Stomach (tissue), 9 donors: ENCODE measurements around the gene AGAP1. TPM values are rescaled to one million over a fixed set of nuclear protein-coding genes. Genes with fewer than 3 reads are reported as not detected.

Source experiments
- DNase-seq, 2 donors: peaks; one replicate each; pipeline versions ENCODE4 v3.0.0 to v3.0.0-alpha.2; 2013 to 2019
- H3K27ac ChIP-seq, 5 donors: fragments of 200-600 bp in 4 of 5; sonication (generic) in 4 of 5; one replicate each; pipeline ENCODE4 v1.5.1; 2013 to 2019; ENCODE audit warnings: mild to moderate bottlenecking in 1 of 5, moderate library complexity in 1 of 5
- H3K27me3 ChIP-seq, 3 donors: fragments of 200-600 bp; sonication (generic); one replicate each; pipeline ENCODE4 v1.5.1; 2017 to 2019; ENCODE audit warnings: mixed run types in 1 of 3
- H3K36me3 ChIP-seq, 4 donors: fragments of 200-600 bp; sonication (generic); 1 replicate in 3 of 4; 2 replicates in 1 of 4; pipeline ENCODE4 v1.5.1; 2016 to 2019
- H3K4me1 ChIP-seq, 4 donors: fragments of 200-600 bp; sonication (generic); one replicate each; pipeline ENCODE4 v1.5.1; 2016 to 2019
- H3K4me3 ChIP-seq, 4 donors: fragments of 200-600 bp; sonication (generic) in 3 of 4; one replicate each; pipeline ENCODE4 v1.5.1; 2016 to 2019; ENCODE audit warnings: mild to moderate bottlenecking in 1 of 4
- H3K9me3 ChIP-seq, 4 donors: fragments of 200-600 bp; sonication (generic); one replicate each; pipeline ENCODE4 v1.5.1; 2016 to 2019
- EP300 ChIP-seq: sonication (generic); formaldehyde crosslinking; IDR thresholded peaks from one replicate; pipeline ENCODE4 v1.6.1; 2017; ENCODE audit warnings: antibody characterized with exemption
- POLR2A ChIP-seq, 4 donors: fragments of 450-650 bp; IDR thresholded peaks; one replicate each; pipeline ENCODE4 v1.6.1; 2016; ENCODE audit warnings: antibody characterized with exemption in 4 of 4, control low read depth in 2 of 4, mild to moderate bottlenecking in 1 of 4, moderate library complexity in 1 of 4
- POLR2AphosphoS5 ChIP-seq, 3 donors: sonication (generic); formaldehyde crosslinking; IDR thresholded peaks; one replicate each; pipeline ENCODE4 v1.6.1; 2016; ENCODE audit warnings: antibody characterized with exemption in 3 of 3
- WGBS, 5 donors: extraction: QIAGEN DNeasy Blood & Tissue Kit in 3 of 5; methylation state at CpG; one replicate each; pipeline versions ENCODE4 v1.1.5 to v1.1.7; 2013 to 2018; 5-methylcytosine and 5-hydroxymethylcytosine counted together
- intact Hi-C: fragments of 100-400 bp; cut with DNase I; formaldehyde crosslinking; loops from one replicate; pipeline ENCODE4 v1.15.1; 2023; ENCODE audit warnings: low total_unique reads
- polyA plus RNA-seq, 3 donors: library from polyadenylated mRNA; stranded (reverse); fragments of 200-250 nt; gene quantifications; one replicate each; pipeline ENCODE4 v1.2.3, GENCODE V29; 2013
- total RNA-seq, 5 donors: library from RNA; depleted of rRNA; stranded (reverse); fragments of >200 nt; gene quantifications; one replicate each; pipeline versions ENCODE4 v1.1.0 to v1.2.3, GENCODE V29; 2014 to 2016
- TF ChIP-seq, protein P1 (sequence below), 7 experiments: fragments of 450-650 bp in 4 of 7; fragments of 200-600 bp in 3 of 7; sonication (generic) in 3 of 7; IDR thresholded peaks; one replicate each; pipeline ENCODE4 v1.5.1; 2016 to 2019; ENCODE audit warnings: antibody characterized with exemption in 7 of 7, control low read depth in 2 of 7, mild to moderate bottlenecking in 1 of 7
- donor health status: healthy with polysubstance abuse.
- donor health status: Bipolar disorder and iron deficiency.
- donor health status: healthy.

The AGAP1 gene
- total and polyA plus RNA-seq, 8 donors, result 4.2 to 139 (median 35.0) TPM

DNA sequence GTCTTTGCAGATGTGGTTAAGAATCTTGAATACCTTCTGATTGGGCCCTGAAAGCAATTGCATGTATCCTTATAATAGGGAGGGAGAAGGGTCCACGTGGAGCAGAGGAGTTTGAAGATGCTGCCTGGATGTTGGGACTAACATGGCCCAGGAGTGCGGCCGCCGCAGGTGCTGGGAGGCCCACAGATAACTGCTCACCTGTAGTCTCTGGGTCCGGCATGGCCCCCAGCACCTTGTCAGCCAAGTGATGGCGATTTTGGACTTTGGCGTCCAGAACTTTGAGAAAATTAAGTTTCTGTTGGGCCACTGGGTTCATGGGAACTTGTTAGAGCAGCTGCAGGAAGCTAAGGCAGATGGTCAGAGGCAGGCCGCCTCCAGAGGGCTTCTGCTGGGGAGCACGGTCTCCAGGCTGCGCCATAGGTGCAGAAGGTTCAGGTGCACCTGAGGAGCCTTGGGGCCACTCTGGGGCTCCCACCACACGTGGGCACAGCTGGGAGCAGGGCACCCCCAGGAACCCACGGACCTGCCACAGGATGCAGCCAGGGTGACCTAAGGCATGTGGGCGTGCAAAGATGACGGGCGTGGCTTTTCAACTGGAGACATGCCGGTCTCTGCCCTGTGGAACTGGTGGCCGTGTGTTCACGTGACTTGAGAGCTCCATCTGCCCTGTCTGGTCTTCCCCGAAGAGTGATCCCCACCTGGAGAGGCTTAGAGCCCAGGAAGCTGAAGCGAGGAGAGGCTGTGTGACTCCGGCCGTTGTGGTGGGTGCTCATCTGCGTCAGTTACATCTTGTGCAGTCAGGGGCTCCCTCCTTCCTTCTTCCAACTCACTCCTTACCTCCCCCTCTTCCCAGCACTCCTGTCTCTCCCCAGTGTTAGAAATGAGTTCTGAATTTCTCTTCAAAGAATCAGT, 277.3 kb downstream of the AGAP1 start:
- Histone ChIP-seq H3K27me3 (no peaks in the 10 kb centered on the region), H3K4me3 (no peak overlapping the region), H3K4me1 (peaks cover 0 to 5% (median 2%) of the 10 kb centered on the region in 4 donors), H3K9me3 (no peaks in the 10 kb centered on the region), H3K36me3 (peaks cover 0 to 30% (median 20%) of the 10 kb centered on the region in 4 donors), H3K27ac (no peak overlapping the region)
- intact Hi-C loops, result no loop called here
- DNase-seq, result no peak
- TF ChIP-seq, protein P1, sequence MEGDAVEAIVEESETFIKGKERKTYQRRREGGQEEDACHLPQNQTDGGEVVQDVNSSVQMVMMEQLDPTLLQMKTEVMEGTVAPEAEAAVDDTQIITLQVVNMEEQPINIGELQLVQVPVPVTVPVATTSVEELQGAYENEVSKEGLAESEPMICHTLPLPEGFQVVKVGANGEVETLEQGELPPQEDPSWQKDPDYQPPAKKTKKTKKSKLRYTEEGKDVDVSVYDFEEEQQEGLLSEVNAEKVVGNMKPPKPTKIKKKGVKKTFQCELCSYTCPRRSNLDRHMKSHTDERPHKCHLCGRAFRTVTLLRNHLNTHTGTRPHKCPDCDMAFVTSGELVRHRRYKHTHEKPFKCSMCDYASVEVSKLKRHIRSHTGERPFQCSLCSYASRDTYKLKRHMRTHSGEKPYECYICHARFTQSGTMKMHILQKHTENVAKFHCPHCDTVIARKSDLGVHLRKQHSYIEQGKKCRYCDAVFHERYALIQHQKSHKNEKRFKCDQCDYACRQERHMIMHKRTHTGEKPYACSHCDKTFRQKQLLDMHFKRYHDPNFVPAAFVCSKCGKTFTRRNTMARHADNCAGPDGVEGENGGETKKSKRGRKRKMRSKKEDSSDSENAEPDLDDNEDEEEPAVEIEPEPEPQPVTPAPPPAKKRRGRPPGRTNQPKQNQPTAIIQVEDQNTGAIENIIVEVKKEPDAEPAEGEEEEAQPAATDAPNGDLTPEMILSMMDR (IDR thresholded peaks at IDR 0.05), result no peak
- no peak for TF ChIP-seq POLR2AphosphoS5 (IDR thresholded peaks at IDR 0.05)
- TF ChIP-seq EP300, result no peak
- TF ChIP-seq POLR2A (IDR thresholded peaks at IDR 0.05), result no peak
- 90 to 95% (median 92%) methylated on average over 15 to 23 of the region's 23 CpGs for WGBS, 5 donors

DNA sequence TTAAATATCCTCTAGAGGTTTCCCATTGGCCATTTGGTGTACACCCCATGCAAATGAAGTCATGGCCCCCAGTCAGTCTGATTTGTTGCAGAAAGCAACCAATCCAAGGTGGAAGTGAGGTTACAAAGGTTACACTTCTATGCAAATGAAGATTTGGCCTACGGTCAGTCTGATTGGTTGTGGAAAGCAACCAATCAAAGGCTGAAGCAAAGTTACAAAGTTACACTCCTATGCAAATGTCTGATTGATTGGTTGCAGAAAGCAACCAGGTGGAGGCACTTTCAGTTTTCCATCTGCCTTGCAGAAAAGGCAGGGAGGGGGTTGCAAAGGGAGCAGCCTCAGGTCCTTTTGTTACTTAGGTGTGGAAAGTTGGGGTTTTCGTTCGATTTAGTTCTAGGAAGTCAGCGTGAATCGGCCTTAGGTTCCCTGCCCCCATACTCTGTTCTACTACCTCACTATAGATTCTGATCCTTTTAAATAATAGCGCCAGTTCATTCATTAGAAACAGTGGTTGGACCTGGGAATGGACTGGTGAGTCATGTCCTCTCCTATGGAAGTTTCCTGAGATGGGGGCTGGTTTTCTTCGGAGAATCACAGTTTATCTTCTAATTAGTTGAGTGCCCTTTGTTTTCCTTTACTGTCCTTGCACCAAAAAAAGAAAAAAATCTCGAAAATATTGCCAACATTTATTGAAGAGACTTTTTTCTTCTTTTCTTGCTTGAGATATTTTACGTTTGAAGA, 279.5 kb downstream of the AGAP1 start:
- no peak for TF ChIP-seq POLR2AphosphoS5 (IDR thresholded peaks at IDR 0.05)
- no peak for TF ChIP-seq POLR2A (IDR thresholded peaks at IDR 0.05)
- no peak for TF ChIP-seq EP300
- TF ChIP-seq, protein P1 (IDR thresholded peaks at IDR 0.05), result no peak
- Histone ChIP-seq H3K4me1 (no peaks in the 10 kb centered on the region), H3K9me3 (no peaks in the 10 kb centered on the region), H3K4me3 (no peak overlapping the region), H3K27me3 (no peaks in the 10 kb centered on the region), H3K36me3 (peaks cover 4 to 47% (median 33%) of the 10 kb centered on the region in 4 donors), H3K27ac (no peak overlapping the region)
- WGBS, 5 donors, result 86 to 90% (median 89%) methylated on average over 9 of the region's 9 CpGs
- intact Hi-C loops, result no loop called here
- DNase-seq, result no peak

DNA sequence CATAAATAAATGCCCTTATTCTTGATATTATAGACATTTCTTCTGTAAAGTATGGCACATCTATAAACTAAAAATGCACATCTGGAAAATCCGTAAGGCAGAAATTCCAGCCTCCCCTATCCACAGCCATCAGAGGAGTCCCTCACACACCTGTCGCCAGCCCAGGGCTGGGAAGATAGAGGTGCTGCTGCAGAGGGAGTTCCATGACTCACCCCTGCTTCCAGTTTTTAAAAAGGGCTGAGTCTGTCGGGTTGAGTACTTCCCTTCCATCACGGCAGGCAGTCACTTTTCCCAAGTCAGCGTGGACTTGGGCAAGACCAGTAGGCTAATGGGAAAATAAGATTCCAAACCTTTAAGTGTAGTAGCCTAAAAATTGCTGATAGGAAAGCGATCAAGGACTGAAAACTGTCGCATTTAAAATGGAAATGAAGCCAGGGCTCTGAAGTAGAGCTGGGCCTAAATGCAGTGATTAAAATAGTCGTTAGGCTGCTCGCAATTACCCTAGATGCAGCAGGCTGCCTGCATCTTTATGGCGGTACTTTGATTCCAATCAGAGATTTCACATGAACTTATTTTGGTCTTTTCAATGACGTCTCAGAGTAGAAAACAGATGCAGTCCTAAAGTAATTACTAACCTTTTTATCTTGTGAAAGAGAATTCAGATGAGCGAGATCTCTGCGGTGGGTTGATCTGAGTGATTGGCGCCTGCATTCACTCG, 280.5 kb downstream of the AGAP1 start:
- Histone ChIP-seq H3K27ac (no peak overlapping the region), H3K36me3 (peaks cover 4 to 46% (median 36%) of the 10 kb centered on the region in 4 donors), H3K27me3 (no peaks in the 10 kb centered on the region), H3K4me3 (no peak overlapping the region), H3K9me3 (no peaks in the 10 kb centered on the region), H3K4me1 (no peaks in the 10 kb centered on the region)
- DNase-seq, result no peak
- intact Hi-C loops, result no loop called here
- 88 to 91% (median 90%) methylated on average over 15 of the region's 15 CpGs for WGBS, 5 donors
- TF ChIP-seq POLR2AphosphoS5 (IDR thresholded peaks at IDR 0.05) (no peak), EP300 (no peak), POLR2A (IDR thresholded peaks at IDR 0.05) (no peak)
- TF ChIP-seq, protein P1 (IDR thresholded peaks at IDR 0.05), result no peak

- WGBS, 5 donors, result 93 to 94% (median 94%) methylated on average over 14 of the region's 14 CpGs
- Histone ChIP-seq H3K4me3 (no peak overlapping the region), H3K9me3 (no peaks in the 10 kb centered on the region), H3K4me1 (no peaks in the 10 kb centered on the region), H3K27ac (no peak overlapping the region), H3K36me3 (peaks cover 4 to 38% (median 30%) of the 10 kb centered on the region in 4 donors), H3K27me3 (no peaks in the 10 kb centered on the region)
- no peak for DNase-seq
- TF ChIP-seq EP300, result no peak
- TF ChIP-seq POLR2A (IDR thresholded peaks at IDR 0.05), result no peak
- TF ChIP-seq, protein P1 (IDR thresholded peaks at IDR 0.05), result no peak
- no peak for TF ChIP-seq POLR2AphosphoS5 (IDR thresholded peaks at IDR 0.05)
- intact Hi-C loops, result loop anchor here (5.0 kb wide), 1 partner anchor 391 kb away; the partner anchor contains the start of gene GBX2
Observed at GRCh38 chr2:235776531-235776930, 282.7 kb downstream of the AGAP1 start.
